Psoas muscle (tissue), 8 donors: ENCODE results near the gene COMMD6. TPM values are rescaled to one million over a fixed set of nuclear protein-coding genes. Genes with fewer than 3 reads are reported as not detected.

ENCODE experiments used
- ATAC-seq, 4 donors: fragments of 200-7000 bp; cut with Tn5 transposase; one replicate each; pipeline ENCODE4 v1.9.1; 2020; ENCODE audit warnings: moderate library complexity in 3 of 4, mild to moderate bottlenecking in 2 of 4
- DNase-seq, 2 donors: peaks; one replicate each; pipeline ENCODE4 v3.0.0-alpha.2; 2020
- H3K27ac ChIP-seq: fragments of 200-600 bp; one replicate; pipeline ENCODE4 v1.8.0; 2022
- H3K27me3 ChIP-seq, 3 donors: fragments of 200-600 bp in 1 of 3; one replicate each; pipeline versions ENCODE4 v1.6.1 to v1.8.0; 2013 to 2022; ENCODE audit warnings: low read length in 2 of 3, mild to moderate bottlenecking in 2 of 3, moderate library complexity in 1 of 3; ENCODE audit not compliant: insufficient read depth in 3 of 3
- H3K36me3 ChIP-seq, 2 donors: fragments of 200-600 bp in 1 of 2; one replicate each; pipeline versions ENCODE4 v1.6.1 to v1.8.0; 2013 to 2022; ENCODE audit warnings: low read depth in 1 of 2, mild to moderate bottlenecking in 1 of 2, moderate library complexity in 1 of 2; ENCODE audit not compliant: insufficient read depth in 1 of 2
- H3K4me1 ChIP-seq: fragments of 200-600 bp; one replicate; pipeline ENCODE4 v1.8.0; 2022
- H3K4me3 ChIP-seq: fragments of 200-600 bp; one replicate; pipeline ENCODE4 v1.8.0; 2022; ENCODE audit warnings: mild to moderate bottlenecking
- H3K9me3 ChIP-seq: fragments of 200-600 bp; one replicate; pipeline ENCODE4 v1.8.0; 2022
- CTCF ChIP-seq: fragments of 200-600 bp; IDR thresholded peaks from one replicate; pipeline ENCODE4 v1.8.0; 2022; ENCODE audit warnings: antibody characterized with exemption
- WGBS, 3 donors: extraction: QIAGEN DNeasy Blood & Tissue Kit; methylation state at CpG; one replicate each; pipeline versions ENCODE4 v1.1.6 to v1.1.7; 2013; 5-methylcytosine and 5-hydroxymethylcytosine counted together
- intact Hi-C, 2 donors: fragments of 100-400 bp; cut with DNase I; formaldehyde crosslinking; loops; one replicate each; pipeline versions ENCODE4 v1.11.0 to v1.14.2; 2022
- polyA plus RNA-seq, 3 donors: library from polyadenylated mRNA; stranded (reverse); fragments of 200-250 nt; gene quantifications; one replicate each; pipeline ENCODE4 v1.2.3, GENCODE V29; 2013
- total RNA-seq, 4 donors: library from RNA; stranded (reverse); fragmentation: NEBNext Ultra II Directional in 2 of 4; extraction: Animal tissue kit (Norgen Biotek cat#: 25700) in 2 of 4; gene quantifications; one replicate each; pipeline versions ENCODE4 v1.2.1 to v1.2.4, GENCODE V29; 2021 to 2023
- donor health status: healthy with polysubstance abuse.
- donor health status: DM: no; HTN: no; CAD: no; lungs with moderate emphysema.
- donor health status: Bipolar disorder and iron deficiency.
- donor health status: healthy.
- donor health status: DM: yes; HTN: yes; CAD: no.
- donor health status: DM: no; HTN: no; CAD: no.
- donor health status: DM: no; HTN: no; CAD: no.
- donor health status: DM: yes; HTN: yes; CAD: no.

Gene COMMD6
- total and polyA plus RNA-seq, 7 donors, result 34.1 to 80.6 (median 46.8) TPM

- no peak for TF ChIP-seq CTCF
- intact Hi-C loops, result loop anchor here (2.0 to 5.0 kb wide), 3 partner anchors 65 to 112 kb away; partner anchors contain the start of gene UCHL3 (in 1 of the 2)
- Histone ChIP-seq H3K36me3 (no peaks in the 10 kb centered on the region), H3K27me3 (no peaks in the 10 kb centered on the region), H3K9me3 (no peaks in the 10 kb centered on the region), H3K4me3 (peak overlapping the region; percentile 96), H3K4me1 (peaks cover 24% of the 10 kb centered on the region), H3K27ac (peak overlapping the region; percentile 96)
- 0% methylated on average over 1 of the region's 1 CpG for WGBS, 3 donors
- ATAC-seq, result no peak
- no peak for DNase-seq
Measured at GRCh38 chr13:75482820-75483079, 54.9 kb downstream of the COMMD6 start.

GRCh38 chr13:75482070-75482819 is 55.4 kb downstream of the COMMD6 start, which contains the start of gene TBC1D4:
Gene TBC1D4 (minus strand): TSS chr13:75482169. CDS start chr13:75481767, 402 bp downstream.
- peaks cover 29% of the 10 kb centered on the region for H3K4me1 ChIP-seq
- H3K4me3 ChIP-seq, result peak within 1 kb of the TSS; percentile 96
- DNase-seq (peak; percentile 84 to 94), ATAC-seq (peak; percentile 78 to 87 (median 80))
- no peaks in the 10 kb centered on the region for H3K36me3 ChIP-seq
- intact Hi-C loops, result loop anchor here (2.0 to 5.0 kb wide), 3 partner anchors 65 to 111 kb away; partner anchors contain the start of gene UCHL3 (in 1 of the 2)
- TF ChIP-seq CTCF, result peak; percentile 81
- H3K27me3 ChIP-seq, result no peaks in the 10 kb centered on the region
- WGBS, 3 donors, result 0 to 1% (median 1%) methylated on average over 38 to 58 of the region's 58 CpGs
- no peaks in the 10 kb centered on the region for H3K9me3 ChIP-seq
- peak within 1 kb of the TSS; percentile 96 for H3K27ac ChIP-seq

- WGBS, 3 donors, result 0 to 1% (median 0%) methylated on average over 70 to 100 of the region's 100 CpGs
Measured at GRCh38 chr13:75481176-75482069, 56.2 kb downstream of the COMMD6 start.

GRCh38 chr13:75480671-75481175 is 56.9 kb downstream of the COMMD6 start:
- ATAC-seq (peak; percentile 48 to 75 (median 68)), DNase-seq (peak; percentile 45 to 86)
- 1% methylated on average over 38 to 48 of the region's 48 CpGs for WGBS, 3 donors
- H3K36me3 ChIP-seq, result no peaks in the 10 kb centered on the region
- H3K4me3 ChIP-seq, result peak overlapping the region; percentile 96
- no peaks in the 10 kb centered on the region for H3K27me3 ChIP-seq
- peak overlapping the region; percentile 96 for H3K27ac ChIP-seq
- intact Hi-C loops, result loop anchor here in 1 of 2 donors (5.0 kb wide), 1 partner anchor 67 kb away; the partner anchor contains the start of gene UCHL3
- no peak for TF ChIP-seq CTCF
- peaks cover 40% of the 10 kb centered on the region for H3K4me1 ChIP-seq
- H3K9me3 ChIP-seq, result no peaks in the 10 kb centered on the region

More at GRCh38 chr13:75481176-75482069, 56.2 kb downstream of the COMMD6 start:
- Histone ChIP-seq H3K4me1 (peaks cover 37% of the 10 kb centered on the region), H3K27ac (peak overlapping the region; percentile 96), H3K4me3 (peak overlapping the region; percentile 96), H3K36me3 (no peaks in the 10 kb centered on the region), H3K9me3 (no peaks in the 10 kb centered on the region), H3K27me3 (no peaks in the 10 kb centered on the region)
- peak; percentile 45 to 69 for DNase-seq
- intact Hi-C loops, result loop anchor here (2.0 to 5.0 kb wide), 3 partner anchors 66 to 111 kb away; partner anchors contain the start of gene UCHL3 (in 1 of the 2)
- no peak for TF ChIP-seq CTCF
- ATAC-seq, result peak; percentile 54 to 59 (median 57)
